ENCODE measurements around the gene UTS2R.

Gene UTS2R

GRCh38 chr17:82371333-82372248, at the start of gene UTS2R:
UTS2R (plus strand) TSS chr17:82371765; CDS start chr17:82374325, 2,560 bp downstream.
- DNase-seq = peak in 1 of 42 donors; percentile 1
- intact Hi-C loops (cut with DNase I) = no loop called here

- no peak for DNase-seq
- intact Hi-C loops (cut with DNase I) = loop anchor here (5.0 kb wide), 1 partner anchor 85 kb away; no protein-coding TSS in a partner anchor
Measured at GRCh38 chr17:82321947-82322466, 49.6 kb upstream of the UTS2R start.

- no peak for DNase-seq
- intact Hi-C loops (cut with DNase I) = loop anchor here (5.0 kb wide), 1 partner anchor 85 kb away; no protein-coding TSS in a partner anchor
Measured at GRCh38 chr17:82322526-82323453, 48.8 kb upstream of the UTS2R start.

DNA sequence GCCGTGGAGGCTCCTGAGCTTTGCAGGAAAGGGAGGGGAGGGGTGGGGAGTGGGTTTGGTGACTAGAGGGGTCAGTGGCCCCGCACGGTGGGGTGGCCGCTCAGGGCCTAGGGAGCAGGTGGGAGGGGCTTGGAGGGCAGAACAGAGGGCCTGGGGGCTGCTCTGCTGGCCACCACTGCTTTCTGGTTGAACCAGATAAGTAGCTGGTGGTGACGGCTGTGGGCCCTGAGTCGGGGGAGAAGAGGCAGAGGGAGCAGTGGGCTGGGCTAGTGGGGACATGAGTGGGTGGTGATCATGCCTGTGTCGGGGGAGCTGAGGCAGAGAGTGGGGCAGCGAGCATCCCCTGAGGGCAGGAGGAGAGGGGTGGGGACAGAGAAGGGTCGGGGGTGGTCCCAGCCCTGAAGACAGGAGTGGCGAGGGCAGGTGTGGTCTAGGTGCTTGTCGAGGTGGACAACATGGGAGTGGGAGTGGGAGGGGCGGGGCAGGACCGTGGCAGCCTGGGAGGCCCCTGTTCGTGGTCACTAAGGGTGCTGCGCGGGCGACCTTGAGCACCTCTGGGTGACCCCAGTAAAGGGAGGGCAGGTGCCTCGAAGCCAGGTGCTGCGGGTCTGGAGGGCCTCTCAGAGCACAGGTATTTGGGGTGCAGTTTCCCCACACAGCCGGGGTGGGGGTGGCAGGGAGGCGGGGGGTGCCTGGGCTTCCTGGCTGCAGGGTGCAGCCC, 47.9 kb upstream of the UTS2R start:
- no peak for DNase-seq
- intact Hi-C loops (cut with DNase I) = loop anchor here (5.0 kb wide), 1 partner anchor 86 kb away; no protein-coding TSS in a partner anchor

DNA sequence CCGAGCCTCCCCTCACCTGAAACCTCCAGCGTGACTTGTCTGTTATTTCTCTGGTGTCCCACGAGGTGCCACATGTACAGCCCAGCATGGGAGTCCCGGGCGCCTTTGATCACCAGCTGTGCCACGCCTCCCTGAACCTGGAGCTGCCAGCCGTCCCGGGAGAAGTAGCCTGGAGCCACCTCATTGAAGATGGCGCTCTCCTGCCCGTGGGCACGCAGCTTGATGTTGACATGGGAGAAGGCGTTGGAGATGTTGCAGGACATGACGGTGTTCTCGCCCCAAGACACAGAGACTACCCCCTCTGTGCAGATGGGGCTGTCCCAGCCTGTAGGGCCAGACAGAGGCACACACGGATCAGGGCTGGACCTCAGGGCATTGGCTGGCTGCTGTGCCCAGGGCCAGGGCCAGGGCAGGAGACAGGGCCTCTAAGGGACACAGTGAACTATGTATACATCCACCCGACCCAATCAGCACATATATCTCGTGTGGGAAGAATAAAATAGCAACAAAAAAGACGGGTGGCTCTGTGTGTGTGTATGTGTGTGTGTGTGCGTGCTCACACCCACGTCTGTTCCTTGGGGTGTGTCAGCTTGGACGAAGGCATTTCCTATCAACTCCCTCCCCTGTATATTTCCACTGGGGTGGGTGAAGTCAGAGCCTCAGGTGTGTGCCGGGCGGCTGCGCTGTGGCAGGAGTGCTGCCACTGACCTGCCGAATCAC, 46.8 kb upstream of the UTS2R start:
- intact Hi-C loops (cut with DNase I) = loop anchor here (5.0 kb wide), 1 partner anchor 87 kb away; no protein-coding TSS in a partner anchor
- no peak for DNase-seq

DNA sequence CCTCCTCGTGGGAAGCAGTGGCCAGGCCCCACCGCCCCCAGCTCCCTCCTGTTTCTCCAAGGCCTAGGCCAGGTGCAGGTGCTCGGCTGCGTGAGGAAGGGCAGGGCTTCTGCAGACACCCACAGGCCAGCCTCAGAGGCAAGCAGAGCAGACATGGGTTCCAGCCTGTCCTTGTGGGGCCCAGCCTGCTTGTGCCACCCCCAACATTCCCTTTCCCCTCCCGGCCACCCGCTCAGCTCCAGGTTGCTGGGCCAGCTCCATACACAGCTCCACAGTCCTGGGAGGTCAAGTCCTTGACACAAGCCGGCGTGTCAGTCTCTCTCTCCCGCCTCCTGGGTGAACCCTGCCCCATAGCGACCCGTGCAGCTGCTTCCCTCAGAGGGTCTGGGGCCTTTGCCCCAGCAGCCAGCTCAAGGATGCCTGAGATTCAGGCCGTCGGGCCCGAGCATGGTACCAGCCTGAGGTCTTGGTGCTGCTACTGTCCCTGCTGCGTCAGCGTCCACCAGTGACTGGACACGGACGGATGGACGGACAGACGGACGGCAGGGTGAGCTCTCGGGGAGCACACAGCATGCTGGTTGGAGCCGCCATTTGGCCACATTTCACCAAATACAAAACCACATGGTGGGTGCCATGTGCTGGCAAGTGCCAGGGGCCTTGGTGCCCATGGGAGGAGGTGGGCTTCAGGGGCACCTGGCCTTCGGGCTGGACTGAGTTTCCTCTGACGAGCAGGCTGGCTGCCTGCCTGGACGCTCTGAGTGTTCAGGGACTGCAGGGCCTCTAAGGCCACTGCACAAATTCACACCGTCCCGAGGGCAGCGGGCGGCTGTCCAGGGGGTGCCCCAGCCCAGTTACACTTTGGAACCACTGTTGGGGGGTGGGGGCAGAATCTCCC, 46.0 kb upstream of the UTS2R start:
- DNase-seq = no peak
- intact Hi-C loops (cut with DNase I) = no loop called here

GRCh38 chr17:82327289-82327688, 44.3 kb upstream of the UTS2R start:
- DNase-seq = no peak
- intact Hi-C loops (cut with DNase I) = no loop called here

GRCh38 chr17:82327757-82328140, 43.8 kb upstream of the UTS2R start:
- DNase-seq = no peak
- intact Hi-C loops (cut with DNase I) = no loop called here

- intact Hi-C loops (cut with DNase I) = no loop called here
- DNase-seq = no peak
Measured at GRCh38 chr17:82328141-82328993, 43.2 kb upstream of the UTS2R start.

- intact Hi-C loops (cut with DNase I) = no loop called here
Measured at GRCh38 chr17:82328994-82329507, 42.5 kb upstream of the UTS2R start.

DNA sequence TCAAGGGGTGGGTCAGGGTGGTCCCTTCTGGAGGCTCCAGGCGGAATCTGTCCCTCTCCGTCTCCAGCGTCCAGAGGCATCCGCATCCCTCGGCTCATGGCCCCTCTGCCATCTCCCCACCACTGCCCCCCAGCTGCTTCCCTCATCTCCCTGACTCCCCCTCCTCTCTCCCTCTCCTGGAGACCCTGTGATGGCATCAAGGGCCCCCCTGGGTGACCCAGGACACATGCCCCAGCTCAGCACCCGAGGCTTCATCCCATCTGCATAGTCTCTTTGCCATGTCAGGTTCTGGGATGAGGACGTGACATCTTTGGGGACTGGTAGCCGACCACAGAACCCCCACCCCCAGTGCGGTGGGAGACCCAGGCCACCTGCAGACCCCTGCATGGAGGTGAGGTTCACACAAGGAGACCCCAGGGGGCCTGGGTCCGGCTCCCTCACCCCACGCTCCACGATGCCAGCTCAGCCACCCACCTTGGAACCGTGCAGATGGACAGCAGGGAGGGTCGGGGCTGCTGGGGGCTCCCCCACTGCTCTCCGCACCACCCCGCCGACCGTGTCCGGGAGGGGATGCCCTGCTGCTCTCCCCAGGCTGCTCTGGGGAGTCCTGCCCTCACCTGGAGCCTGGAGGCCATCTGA, 41.8 kb upstream of the UTS2R start:
- intact Hi-C loops (cut with DNase I) = no loop called here
- no peak for DNase-seq

More at GRCh38 chr17:82328994-82329507, 42.5 kb upstream of the UTS2R start:
- no peak for DNase-seq

DNA sequence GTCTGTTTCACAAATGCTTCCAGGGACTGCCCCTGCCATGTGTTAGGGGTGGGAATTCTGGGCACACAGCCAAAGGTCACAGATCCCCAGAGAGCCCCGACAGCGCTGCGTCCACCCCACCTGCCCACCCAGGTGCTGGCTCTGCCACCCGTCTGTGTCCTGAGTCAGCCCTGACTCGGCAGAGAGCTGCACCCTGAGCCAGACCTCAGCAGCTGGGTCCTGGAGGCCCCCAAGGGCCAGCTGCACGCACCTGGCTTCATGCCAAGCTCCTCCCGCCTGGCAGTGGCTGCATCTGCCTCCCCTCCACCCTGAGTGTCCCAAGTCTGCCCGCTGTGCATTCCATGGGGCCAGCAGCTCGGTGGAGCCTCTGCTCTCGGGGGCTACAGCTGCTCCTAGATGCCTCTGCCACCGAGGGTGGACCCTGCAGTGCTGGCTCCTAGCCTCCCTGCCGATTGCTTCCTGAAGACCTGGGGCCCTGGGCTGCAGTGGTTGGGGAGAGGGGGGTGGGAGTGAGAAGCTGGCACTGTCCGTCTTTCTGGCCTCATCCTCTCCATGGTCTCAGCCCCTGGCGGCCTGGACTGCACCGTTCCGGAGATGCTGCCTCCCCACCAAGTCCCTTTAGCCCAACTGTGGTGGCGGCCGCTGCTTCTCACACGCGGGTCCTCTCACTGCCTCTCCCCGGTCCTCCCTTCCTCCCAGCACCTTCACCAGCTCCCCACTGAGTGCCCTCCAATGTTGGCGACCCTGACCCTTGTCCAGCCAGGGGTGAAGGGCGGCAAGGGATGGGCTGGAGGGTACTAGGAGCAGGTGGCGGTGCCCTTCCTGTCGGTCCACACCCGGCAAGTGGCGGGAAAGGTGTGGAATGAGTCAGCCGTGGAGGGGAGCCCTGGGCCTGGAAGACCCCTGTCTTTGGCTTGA, 41.0 kb upstream of the UTS2R start:
- DNase-seq = peak in 21 of 42 donors; percentile 17 to 61 (median 41)
- intact Hi-C loops (cut with DNase I) = no loop called here

DNA sequence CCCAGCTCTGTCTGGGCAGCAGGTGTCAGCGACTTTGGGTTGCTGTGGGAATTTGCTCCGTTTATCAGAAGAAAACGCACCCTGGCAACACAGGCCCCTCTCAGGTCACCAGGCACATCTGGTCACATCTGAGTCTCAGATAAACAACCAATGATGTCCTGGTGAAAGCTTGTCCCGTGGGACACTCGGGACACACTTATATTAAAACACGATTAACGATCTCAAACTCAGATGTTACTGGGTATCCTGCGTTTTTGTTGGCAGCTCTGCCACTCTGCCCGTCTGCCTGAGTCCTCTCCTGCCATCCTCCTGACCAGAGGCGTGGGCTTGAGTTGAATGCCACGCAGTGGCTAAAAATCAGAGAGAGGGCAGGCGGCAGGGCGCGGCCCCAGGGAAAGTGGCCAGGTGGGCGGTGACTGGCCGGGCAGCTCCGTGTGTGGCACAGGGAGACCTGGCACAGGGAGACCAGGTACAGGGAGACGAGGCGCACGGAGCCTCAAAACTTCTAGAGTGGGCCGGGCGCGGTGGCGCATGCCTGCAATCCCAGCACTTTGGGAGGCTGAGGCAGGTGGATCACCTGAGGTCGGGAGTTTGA, 40.1 kb upstream of the UTS2R start:
- intact Hi-C loops (cut with DNase I) = no loop called here
- DNase-seq = no peak
